Left ventricle myocardium inferior (tissue), 1 donor: Measurements from ENCODE around the gene VWA1. TPM values are rescaled to one million over a fixed set of nuclear protein-coding genes. Genes with fewer than 3 reads are reported as not detected.
"Not testable (repeated sequence)": the region's sequence is repeated elsewhere in the genome, so short reads cannot be mapped to it uniquely, and the experiment has no call there.

Experiments
- DNase-seq: peaks from one replicate; pipeline ENCODE4 v3.0.0-alpha.2; 2020
- H3K27ac ChIP-seq: fragments of 200-600 bp; replicated peaks from 2 replicates; pipeline ENCODE4 v1.8.0; 2021
- H3K27me3 ChIP-seq: fragments of 200-600 bp; 2 replicates; pipeline ENCODE4 v1.8.0; 2021; ENCODE audit warnings: low read depth
- H3K36me3 ChIP-seq: fragments of 200-600 bp; 2 replicates; pipeline ENCODE4 v1.8.0; 2021
- H3K4me1 ChIP-seq: fragments of 200-600 bp; 2 replicates; pipeline ENCODE4 v1.8.0; 2021
- H3K4me3 ChIP-seq: fragments of 200-600 bp; 2 replicates; pipeline ENCODE4 v1.8.0; 2021; ENCODE audit warnings: mild to moderate bottlenecking, moderate library complexity
- H3K9me3 ChIP-seq: fragments of 200-600 bp; replicated peaks from 2 replicates; pipeline ENCODE4 v1.8.0; 2021
- intact Hi-C: fragments of 100-400 bp; cut with micrococcal nuclease; formaldehyde crosslinking; loops from one replicate; pipeline ENCODE4 v1.11.0; 2022
- total RNA-seq: library from RNA; stranded (reverse); fragmentation: NEBNext Ultra II Directional; extraction: Animal tissue kit (Norgen Biotek cat#: 25700); gene quantifications from one replicate; pipeline ENCODE4 v1.2.1, GENCODE V29; 2021
- TF ChIP-seq, protein P1 (sequence below): fragments of 200-600 bp; IDR thresholded peaks from 2 replicates; pipeline ENCODE4 v1.8.0; 2021; ENCODE audit warnings: antibody characterized with exemption, mild to moderate bottlenecking, borderline replicate concordance
- donor health status: DM: no; HTN: yes; CAD: no; lungs with severe emphysema.

Gene VWA1
- total RNA-seq, 1 donor from 2014 or later, result 13.7 TPM

DNA sequence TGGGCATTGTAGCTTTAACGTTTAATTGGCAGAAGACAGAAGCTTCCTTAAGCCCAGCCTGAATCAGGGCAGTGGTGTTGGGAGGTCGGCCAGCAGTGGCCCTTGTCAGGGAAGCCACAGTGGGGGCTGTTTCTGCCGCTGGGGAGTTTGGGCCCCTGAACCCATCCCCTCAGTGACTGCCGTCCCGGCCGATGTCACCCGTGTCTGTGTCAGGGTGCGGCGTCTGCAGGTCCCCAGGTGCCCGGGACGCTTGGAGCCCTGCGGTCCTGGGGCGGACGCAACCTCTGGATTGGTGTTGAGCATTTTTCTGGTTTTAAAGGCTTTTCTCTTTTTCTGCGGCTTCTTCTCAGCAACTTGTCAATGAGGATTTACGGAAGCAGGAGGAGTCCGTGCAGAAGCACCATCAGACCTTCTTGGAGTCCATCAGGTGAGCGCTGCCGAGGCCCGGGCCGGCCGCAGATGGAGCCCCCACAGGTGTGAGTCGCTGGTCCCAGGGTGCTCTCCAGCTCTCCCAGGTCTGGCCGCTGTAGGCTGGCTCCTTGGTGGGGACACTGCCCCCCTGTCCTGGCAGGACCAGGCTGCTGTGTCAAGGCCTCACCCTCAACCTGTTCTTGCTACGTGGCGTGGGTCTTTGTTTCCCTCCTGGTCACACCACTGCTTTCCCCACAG lies 16.3 kb downstream of the VWA1 start:
- Histone ChIP-seq H3K27me3 (no peaks in the 10 kb centered on the region), H3K4me3 (no peak overlapping the region), H3K36me3 (no peaks in the 10 kb centered on the region), H3K4me1 (no peaks in the 10 kb centered on the region), H3K9me3 (no peaks in the 10 kb centered on the region), H3K27ac (no peak overlapping the region)
- no peak for DNase-seq
- TF ChIP-seq, protein P1, sequence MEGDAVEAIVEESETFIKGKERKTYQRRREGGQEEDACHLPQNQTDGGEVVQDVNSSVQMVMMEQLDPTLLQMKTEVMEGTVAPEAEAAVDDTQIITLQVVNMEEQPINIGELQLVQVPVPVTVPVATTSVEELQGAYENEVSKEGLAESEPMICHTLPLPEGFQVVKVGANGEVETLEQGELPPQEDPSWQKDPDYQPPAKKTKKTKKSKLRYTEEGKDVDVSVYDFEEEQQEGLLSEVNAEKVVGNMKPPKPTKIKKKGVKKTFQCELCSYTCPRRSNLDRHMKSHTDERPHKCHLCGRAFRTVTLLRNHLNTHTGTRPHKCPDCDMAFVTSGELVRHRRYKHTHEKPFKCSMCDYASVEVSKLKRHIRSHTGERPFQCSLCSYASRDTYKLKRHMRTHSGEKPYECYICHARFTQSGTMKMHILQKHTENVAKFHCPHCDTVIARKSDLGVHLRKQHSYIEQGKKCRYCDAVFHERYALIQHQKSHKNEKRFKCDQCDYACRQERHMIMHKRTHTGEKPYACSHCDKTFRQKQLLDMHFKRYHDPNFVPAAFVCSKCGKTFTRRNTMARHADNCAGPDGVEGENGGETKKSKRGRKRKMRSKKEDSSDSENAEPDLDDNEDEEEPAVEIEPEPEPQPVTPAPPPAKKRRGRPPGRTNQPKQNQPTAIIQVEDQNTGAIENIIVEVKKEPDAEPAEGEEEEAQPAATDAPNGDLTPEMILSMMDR, result no peak
- intact Hi-C loops, result no loop called here

DNA sequence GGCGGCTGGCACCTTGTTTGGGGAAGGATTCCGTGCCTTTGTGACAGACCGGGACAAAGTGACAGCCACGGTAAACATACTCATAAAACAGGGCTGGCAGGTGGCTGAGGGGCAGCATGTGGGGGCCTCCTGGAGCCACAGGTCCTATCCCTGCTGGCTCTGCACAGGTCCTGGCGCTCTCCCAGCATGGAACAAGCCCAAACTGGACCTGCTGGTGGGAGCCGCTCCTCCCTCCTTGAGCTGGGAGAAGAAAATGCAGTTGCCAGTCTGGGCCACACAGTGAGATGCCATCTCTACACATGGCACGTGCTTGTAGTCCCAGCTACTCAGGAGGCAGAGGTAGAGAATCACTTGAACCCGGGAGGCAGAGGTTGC lies 16.9 kb downstream of the VWA1 start:
- H3K4me3 ChIP-seq, intact Hi-C loops, H3K27me3 ChIP-seq, DNase-seq, H3K9me3 ChIP-seq, H3K4me1 ChIP-seq, H3K27ac ChIP-seq, H3K36me3 ChIP-seq: not testable (repeated sequence)

DNA sequence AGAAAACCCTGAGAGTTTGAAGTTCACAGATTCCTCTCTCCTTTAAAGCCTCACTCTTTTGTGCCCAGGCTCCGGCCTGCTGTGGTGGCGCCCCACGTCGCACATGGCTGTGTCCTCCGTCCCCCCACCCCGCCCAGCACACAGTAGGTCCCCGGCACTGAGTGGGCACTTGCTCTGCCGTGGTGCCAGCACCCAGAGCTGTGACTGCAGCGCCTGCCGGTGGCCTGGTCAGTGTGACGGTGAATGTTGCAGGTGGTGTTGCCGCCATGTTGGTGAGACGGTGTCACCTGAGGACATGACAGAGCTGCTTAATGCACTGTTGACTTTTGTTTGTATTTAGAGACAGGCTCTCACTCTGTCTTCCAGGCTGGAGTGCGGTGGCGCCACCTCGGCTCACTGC lies 17.4 kb downstream of the VWA1 start:
- Histone ChIP-seq H3K4me1 (no peaks in the 10 kb centered on the region), H3K9me3 (no peaks in the 10 kb centered on the region), H3K36me3 (no peaks in the 10 kb centered on the region), H3K27me3 (no peaks in the 10 kb centered on the region), H3K4me3 (no peak overlapping the region), H3K27ac (no peak overlapping the region)
- TF ChIP-seq, protein P1, result no peak
- intact Hi-C loops, result no loop called here
- DNase-seq, result no peak

DNA sequence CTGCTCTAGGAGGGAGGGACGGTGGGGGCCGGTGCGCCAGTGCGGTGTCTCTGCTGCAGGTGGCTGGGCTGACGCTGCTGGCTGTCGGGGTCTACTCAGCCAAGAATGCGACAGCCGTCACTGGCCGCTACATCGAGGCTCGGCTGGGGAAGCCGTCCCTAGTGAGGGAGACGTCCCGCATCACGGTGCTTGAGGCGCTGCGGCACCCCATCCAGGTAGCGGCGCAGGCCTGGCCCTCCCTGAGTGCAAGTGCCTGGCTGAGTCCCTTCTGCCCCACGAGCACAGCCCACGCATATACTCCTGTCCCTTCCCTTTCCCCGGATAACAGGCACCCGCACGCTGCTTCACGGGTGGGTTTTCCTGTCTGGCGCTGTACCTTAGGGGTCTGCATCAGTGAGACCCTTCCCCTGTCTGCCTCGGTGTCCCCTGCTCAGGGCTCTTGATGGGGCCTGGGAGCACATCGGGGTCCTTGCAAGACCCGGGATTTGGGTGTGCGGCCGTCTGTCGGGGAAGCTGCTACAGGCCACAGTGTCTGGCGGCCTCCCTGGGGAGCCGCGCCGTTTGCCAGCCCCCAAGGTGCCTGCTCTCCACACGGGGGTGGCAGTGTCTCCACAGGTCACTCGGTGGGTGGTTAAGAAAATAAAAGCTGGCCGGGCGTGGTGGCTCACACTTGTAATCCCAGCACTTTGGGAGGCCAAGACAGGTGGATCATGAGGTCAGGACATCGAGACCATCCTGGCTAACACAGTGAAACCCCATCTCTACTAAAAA lies 19.0 kb downstream of the VWA1 start:
- H3K27me3 ChIP-seq, H3K36me3 ChIP-seq, H3K4me1 ChIP-seq, intact Hi-C loops, H3K4me3 ChIP-seq, DNase-seq, H3K9me3 ChIP-seq, H3K27ac ChIP-seq: not testable (repeated sequence)

DNA sequence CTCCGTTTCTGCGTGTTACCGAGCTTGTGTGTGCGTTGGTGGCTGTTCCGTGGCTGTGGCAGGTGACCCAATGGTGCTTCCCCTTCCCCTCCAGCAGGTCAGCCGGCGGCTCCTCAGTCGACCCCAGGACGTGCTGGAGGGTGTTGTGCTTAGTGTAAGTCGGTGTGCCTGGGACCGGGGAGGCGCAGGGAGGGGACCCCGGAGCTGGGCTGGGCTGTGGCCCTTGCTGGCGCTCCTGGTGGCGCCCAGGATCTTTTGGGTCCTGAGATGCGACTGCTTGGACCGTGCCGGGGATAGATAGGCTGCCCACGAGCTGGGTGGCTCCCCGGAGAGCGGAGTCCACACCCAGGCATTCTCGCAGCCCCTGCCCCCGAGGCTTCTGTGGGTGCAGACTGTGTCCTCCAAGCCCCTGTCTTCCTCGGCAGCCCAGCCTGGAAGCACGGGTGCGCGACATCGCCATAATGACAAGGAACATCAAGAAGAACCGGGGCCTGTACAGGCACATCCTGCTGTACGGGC lies 19.9 kb downstream of the VWA1 start:
- H3K4me1 ChIP-seq, result no peaks in the 10 kb centered on the region
- no peak overlapping the region for H3K27ac ChIP-seq
- TF ChIP-seq, protein P1, result no peak
- H3K9me3 ChIP-seq, result no peaks in the 10 kb centered on the region
- H3K27me3 ChIP-seq, result no peaks in the 10 kb centered on the region
- no peak overlapping the region for H3K4me3 ChIP-seq
- intact Hi-C loops, result no loop called here
- DNase-seq, result no peak
- no peaks in the 10 kb centered on the region for H3K36me3 ChIP-seq

DNA sequence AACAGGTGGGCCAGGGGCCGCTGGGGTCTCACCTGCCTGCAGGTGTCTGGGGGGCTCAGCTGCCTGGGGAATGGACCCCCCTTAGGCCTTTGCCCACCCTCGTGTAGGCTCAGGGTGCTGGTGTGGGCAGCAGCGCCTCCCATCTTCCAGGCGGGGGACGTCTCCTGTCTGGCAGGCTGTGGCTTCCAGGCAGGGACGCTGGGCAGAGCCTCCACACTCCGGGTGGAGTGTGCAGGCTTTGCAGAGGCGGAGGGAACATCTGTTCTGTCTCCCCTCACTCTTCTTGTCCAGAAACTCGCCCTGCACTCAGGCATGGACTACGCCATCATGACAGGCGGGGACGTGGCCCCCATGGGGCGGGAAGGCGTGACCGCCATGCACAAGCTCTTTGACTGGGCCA lies 20.4 kb downstream of the VWA1 start:
- H3K4me3 ChIP-seq, H3K36me3 ChIP-seq, H3K27ac ChIP-seq, H3K9me3 ChIP-seq, H3K27me3 ChIP-seq, DNase-seq, H3K4me1 ChIP-seq, intact Hi-C loops: not testable (repeated sequence)

DNA sequence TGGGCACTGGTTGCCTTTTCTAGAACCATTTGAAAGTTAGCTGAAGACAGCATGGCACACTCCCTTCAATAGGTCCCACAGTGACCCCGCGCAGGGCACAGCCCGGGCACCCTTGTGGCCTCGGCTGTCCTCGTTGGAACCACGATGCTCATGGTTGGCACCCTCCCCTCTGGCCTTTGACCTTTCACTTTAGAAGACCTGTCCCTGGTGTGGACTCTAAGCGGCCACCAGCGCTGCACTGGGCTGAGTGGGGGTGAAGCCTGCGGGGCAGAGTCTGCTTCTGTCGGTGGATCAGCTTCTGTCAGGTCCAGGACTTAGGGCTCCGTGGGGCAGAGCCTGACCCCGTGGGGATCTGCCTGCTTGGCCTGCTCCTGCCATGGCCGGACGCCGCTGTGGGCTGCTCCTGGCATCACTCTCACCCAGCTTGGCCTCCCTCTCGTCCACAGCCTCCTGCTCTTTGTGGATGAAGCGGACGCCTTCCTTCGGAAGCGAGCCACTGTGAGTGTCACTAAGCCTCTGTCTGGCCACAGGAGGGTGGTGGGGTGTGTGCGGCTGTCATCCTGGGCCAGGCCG lies 21.3 kb downstream of the VWA1 start:
- H3K36me3 ChIP-seq, H3K27ac ChIP-seq, DNase-seq, intact Hi-C loops, H3K4me3 ChIP-seq, H3K9me3 ChIP-seq: not testable (repeated sequence)
- peaks cover 11% of the 10 kb centered on the region for H3K4me1 ChIP-seq
- H3K27me3 ChIP-seq, result peaks cover 13% of the 10 kb centered on the region

DNA sequence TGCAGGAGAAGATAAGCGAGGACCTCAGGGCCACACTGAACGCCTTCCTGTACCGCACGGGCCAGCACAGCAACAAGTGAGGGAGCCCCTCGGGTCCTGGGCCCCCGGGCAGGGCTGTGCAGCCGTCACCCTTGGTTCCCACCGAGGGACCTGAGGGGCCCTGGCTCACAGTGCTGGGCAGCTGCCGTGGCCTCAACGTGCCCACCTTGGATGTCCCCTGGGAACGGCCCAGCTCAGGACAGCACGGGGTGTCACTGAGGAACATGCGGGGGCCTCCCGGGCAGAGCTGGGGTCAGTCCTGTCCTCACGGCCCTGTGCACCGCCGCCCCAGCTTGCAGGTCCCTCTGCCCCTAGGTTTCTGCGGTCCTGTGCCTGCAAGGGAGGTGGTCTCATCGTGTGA lies 23.7 kb downstream of the VWA1 start:
- H3K27ac ChIP-seq, H3K9me3 ChIP-seq, H3K4me3 ChIP-seq, H3K36me3 ChIP-seq, DNase-seq, intact Hi-C loops: not testable (repeated sequence)
- H3K27me3 ChIP-seq, result peaks cover 14% of the 10 kb centered on the region
- H3K4me1 ChIP-seq, result peaks cover 22% of the 10 kb centered on the region

DNA sequence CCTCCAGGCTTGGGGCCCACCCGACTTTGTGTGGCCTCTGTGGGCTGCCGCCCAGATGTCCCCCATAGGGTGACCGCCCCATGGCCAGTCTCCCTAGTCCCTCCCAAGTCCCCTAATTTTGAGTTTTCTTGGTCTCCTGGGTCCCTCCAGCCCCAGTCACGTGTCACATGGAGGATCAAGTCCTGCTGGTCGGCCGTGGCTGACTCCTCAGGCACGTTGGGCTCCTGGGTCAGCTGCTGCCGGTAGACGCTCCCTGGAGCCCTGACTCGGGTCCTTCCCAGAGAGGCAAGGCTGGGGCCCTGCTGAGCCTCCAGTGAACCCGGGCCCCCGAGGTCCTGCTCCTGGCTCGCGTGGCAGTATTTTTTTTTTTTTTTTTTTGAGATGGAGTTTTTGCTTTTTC lies 24.2 kb downstream of the VWA1 start:
- H3K4me3 ChIP-seq, H3K27ac ChIP-seq, DNase-seq, intact Hi-C loops, H3K9me3 ChIP-seq, H3K36me3 ChIP-seq: not testable (repeated sequence)
- Histone ChIP-seq H3K4me1 (peaks cover 22% of the 10 kb centered on the region), H3K27me3 (peaks cover 14% of the 10 kb centered on the region)
